HG03460 (cell line): ENCODE measurements around the gene COL10A1.

ENCODE experiments used
- ATAC-seq: cut with Tn5 transposase; IDR thresholded peaks from one replicate; pipeline ENCODE4 v1.9.1; 2021; ENCODE audit not compliant: unreplicated experiment

COL10A1 gene

GRCh38 chr6:116126032-116126431 is at the start of gene COL10A1:
COL10A1 (minus strand) TSS chr6:116126132; CDS start chr6:116125492, 640 bp downstream.
- ATAC-seq = no peak

- no peak for ATAC-seq
Observed at GRCh38 chr6:116175344-116175743, 49.4 kb upstream of the COL10A1 start.

DNA sequence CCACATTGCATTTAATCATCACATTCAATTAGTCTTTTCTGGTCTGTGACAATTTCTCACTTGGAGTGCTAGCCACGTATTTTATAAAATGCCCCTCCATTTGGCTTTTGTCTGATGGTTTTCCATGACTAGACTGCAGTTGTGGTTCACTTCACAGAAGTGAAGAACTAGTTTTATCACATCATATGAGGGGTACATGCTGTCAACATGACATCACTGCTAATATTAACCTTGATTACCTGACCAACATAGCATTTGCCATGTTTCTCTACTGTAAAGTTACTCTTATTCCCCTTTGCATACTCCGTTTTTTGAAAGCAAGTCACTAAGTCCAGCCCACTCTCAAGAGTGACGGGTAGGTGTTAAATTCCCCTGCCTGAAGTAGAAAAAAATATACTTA is 48.0 kb upstream of the COL10A1 start:
- no peak for ATAC-seq

- no peak for ATAC-seq
Observed at GRCh38 chr6:116170358-116171057, 44.6 kb upstream of the COL10A1 start.

GRCh38 chr6:116169880-116170279 is 43.9 kb upstream of the COL10A1 start:
- ATAC-seq = no peak

DNA sequence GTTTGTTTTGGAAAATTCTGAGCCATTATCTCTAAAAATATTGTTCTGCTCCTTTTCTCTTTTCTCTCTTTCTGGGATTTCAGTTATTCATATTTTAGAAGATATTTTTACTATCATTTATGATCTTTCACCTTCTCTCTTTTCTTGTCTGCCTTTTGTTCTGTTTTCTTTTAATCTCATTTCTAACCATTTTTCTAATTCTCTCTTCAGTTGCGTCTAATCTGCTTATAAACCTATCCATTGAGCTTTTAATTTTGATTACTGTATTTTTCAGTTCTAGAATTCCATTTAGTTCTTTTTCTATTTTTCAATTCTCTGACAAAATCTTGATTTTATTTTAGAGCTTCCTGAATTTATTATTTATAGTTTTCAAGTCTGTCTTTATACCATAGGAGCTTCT is 42.2 kb upstream of the COL10A1 start:
- ATAC-seq = no peak

- ATAC-seq = no peak
Observed at GRCh38 chr6:116166369-116166768, 40.4 kb upstream of the COL10A1 start.

DNA sequence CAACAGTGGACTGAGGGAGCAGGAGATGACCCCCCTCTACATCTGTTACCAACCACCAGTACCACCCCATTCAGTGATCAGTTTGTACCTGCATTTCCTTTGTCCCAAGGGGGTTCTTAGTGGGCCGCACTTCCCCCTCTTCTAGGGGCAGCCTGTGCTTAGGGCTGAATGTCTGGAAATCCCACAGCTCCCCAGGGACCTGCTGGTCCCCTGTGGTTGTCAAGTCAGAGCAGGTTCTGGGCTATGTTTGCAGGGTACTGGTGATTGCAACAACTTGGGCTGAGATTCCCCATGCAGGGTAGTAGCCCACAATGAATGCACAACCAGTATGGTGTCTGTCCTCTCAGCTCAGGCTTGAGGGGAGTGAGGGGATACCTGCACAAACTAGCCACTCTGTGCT is 39.7 kb upstream of the COL10A1 start:
- ATAC-seq = peak; percentile 69

DNA sequence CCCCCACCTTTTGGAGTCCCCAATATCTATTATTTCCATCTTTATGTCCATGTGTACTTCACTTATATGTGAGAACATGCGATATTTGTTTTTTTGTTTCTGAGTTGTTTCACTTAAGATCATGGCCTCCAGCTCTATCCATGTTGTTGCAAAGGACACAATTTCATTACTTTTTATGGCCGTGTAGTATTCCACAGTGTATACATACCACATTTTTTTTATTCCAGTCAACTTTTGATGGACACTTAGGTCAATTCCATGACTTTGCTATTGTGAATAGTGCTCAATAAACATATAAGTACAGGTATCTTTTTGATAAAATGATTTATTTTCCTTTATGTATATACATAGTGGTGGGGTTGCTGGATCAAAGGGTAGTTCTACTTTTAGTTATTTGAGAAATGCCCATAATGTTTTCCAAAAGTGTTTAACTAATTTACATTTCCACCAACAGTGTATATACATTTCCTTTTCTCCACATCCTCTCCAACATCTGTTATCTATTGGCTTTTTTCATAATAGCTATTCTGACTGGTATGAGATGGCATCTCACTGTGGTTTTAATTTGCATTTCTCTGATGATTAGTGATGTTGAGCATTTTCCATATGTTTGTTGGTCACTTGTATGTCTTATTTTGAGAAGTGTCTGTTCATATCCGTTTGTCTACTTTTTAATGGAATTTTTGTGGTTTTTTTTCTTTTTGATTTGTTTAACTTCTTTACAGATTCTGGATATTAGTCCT is 34.0 kb upstream of the COL10A1 start:
- ATAC-seq = no peak

GRCh38 chr6:116158641-116159040 is 32.7 kb upstream of the COL10A1 start:
- ATAC-seq = no peak

GRCh38 chr6:116157391-116157790 is 31.5 kb upstream of the COL10A1 start:
- ATAC-seq = no peak

GRCh38 chr6:116156405-116157326 is 30.7 kb upstream of the COL10A1 start:
- ATAC-seq = no peak

- no peak for ATAC-seq
Observed at GRCh38 chr6:116154887-116155286, 29.0 kb upstream of the COL10A1 start.

DNA sequence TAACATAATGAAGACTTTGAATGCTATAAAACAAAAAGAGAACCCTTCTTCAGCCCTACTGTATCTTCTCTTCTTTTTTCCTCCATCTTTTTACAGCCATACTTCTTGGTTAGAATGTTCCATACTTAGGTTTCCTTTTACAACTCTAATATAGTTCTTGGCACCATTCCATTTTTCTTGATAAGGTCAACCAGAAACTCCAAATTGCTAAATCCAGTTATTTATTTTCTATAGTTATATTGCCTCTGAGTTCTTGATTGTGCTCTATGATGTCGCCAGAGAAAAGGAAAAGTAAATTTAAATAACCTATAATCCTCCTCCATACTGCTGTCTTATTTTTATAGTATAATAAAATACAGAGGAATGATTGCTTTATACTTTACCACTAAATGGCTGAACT is 26.7 kb upstream of the COL10A1 start:
- no peak for ATAC-seq

DNA sequence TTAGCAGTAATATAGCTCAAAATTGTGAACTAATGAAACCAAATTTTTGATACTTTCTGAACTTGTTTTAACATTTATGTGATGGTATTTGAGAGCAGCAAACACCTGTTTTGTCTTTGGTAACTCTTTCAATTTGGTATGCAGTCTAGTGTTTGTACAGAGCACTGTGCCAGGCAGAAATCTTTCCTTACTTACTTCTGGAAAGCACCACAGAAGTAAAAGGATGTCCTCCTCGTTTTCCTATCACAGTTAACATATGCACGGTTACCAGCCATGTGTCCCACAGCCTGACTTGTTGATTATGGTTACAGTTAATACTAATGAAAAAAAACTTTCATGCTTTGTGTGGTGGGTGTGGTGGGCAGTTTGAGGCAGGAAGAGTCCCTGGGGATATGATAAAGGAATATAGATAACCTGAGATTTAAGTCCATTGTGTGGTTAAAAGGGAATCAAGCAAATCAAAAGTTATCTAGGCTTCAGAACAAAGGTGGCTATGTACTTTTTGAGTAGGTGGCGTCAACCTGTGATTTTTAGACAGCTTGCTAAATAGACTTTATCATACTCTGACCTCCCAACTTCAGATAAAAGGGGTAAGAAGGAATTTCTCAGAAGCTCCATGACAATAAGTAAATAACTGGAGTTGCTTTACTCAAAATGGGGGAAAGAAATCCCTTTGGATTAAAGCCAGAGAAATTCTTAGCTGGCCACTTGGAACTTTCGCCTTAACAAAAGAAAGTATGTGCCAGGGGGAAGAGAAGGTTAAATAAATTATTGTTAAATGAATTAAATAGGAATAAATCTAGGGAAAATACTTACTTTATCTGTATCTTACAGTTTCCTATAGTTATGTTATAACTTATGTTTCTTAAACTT is 20.1 kb upstream of the COL10A1 start:
- no peak for ATAC-seq

GRCh38 chr6:116144605-116145004 is 18.7 kb upstream of the COL10A1 start:
- no peak for ATAC-seq

- ATAC-seq = no peak
Observed at GRCh38 chr6:116139917-116140316, 14.0 kb upstream of the COL10A1 start.

GRCh38 chr6:116136933-116137340 is 11.0 kb upstream of the COL10A1 start:
- no peak for ATAC-seq

DNA sequence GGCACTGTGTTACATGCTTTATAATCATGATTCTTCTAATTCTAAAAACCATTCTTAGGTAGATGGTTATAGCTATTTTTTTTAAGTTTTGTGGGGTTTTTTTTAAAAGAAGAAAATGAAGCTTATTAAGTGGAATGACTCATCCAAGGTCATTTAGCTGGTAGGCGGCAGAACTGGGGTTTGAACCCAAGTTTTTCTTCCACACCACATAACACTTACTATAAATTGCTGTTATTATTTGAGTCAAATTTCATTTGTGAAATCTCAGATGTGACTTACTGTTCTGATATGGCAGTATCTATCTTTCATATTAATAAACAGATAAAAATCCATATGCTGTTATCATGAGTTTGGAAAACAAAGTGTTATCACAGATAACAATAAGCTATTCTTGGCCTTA is 10.4 kb upstream of the COL10A1 start:
- ATAC-seq = no peak

- no peak for ATAC-seq
Observed at GRCh38 chr6:116133453-116133852, 7.5 kb upstream of the COL10A1 start.
